Keratinocyte (primary cell): ENCODE data around the gene STX17. TPM values are rescaled to one million over a fixed set of nuclear protein-coding genes. Genes with fewer than 3 reads are reported as not detected.

Experiments used
- DNase-seq: peaks from one replicate; pipeline ENCODE4 v3.0.0-alpha.2; 2011; ENCODE audit warnings: low read depth, missing footprints, low spot score
- FAIRE-seq: peaks from 2 replicates; lab custom pipeline; 2011; peaks lifted over from hg19 to GRCh38; lab: Jason Lieb, UNC
- H2AFZ ChIP-seq: 2 replicates; pipeline ENCODE4 v1.6.0; 2012; ENCODE audit warnings: low read length, control low read depth, inconsistent platforms; ENCODE audit not compliant: control insufficient read depth
- H3K27ac ChIP-seq: 2 replicates; pipeline ENCODE4 v1.5.1; 2011; ENCODE audit warnings: low read length; ENCODE audit not compliant: control insufficient read depth, insufficient read depth
- H3K27me3 ChIP-seq: 3 replicates; pipeline ENCODE4 v1.6.0; 2011; ENCODE audit warnings: low read length; ENCODE audit not compliant: control insufficient read depth, insufficient read depth; ENCODE audit errors: extremely low read depth
- H3K36me3 ChIP-seq, 2 experiments: 2 replicates in 1 of 2; 3 replicates in 1 of 2; pipeline ENCODE4 v1.5.1; 2011; ENCODE audit warnings: low read length in 2 of 2, mild to moderate bottlenecking in 1 of 2; ENCODE audit not compliant: control insufficient read depth in 2 of 2, insufficient read depth in 2 of 2; ENCODE audit errors: extremely low read depth in 1 of 2
- H3K4me1 ChIP-seq: 3 replicates; pipeline ENCODE4 v1.5.1; 2011; ENCODE audit warnings: low read length; ENCODE audit not compliant: control insufficient read depth, insufficient read depth; ENCODE audit errors: extremely low read depth
- H3K4me2 ChIP-seq: 3 replicates; pipeline ENCODE4 v1.6.0; 2011; ENCODE audit warnings: low read depth, low read length; ENCODE audit not compliant: control insufficient read depth, insufficient read depth; ENCODE audit errors: extremely low read depth
- H3K4me3 ChIP-seq, 3 experiments: fragments of 200-600 bp in 1 of 3; sonication (generic) in 1 of 3; 2 replicates in 2 of 3; 3 replicates in 1 of 3; pipeline ENCODE4 v1.5.1; 2011 to 2016; ENCODE audit warnings: low read length in 3 of 3, mild to moderate bottlenecking in 3 of 3, control low read depth in 2 of 3, inconsistent platforms in 1 of 3, low read depth in 1 of 3, mixed read lengths in 1 of 3, mixed run types in 1 of 3, moderate library complexity in 1 of 3; ENCODE audit not compliant: control insufficient read depth in 2 of 3, insufficient read depth in 2 of 3; ENCODE audit errors: extremely low read depth in 1 of 3
- H3K79me2 ChIP-seq: 2 replicates; pipeline ENCODE4 v1.6.0; 2012; ENCODE audit warnings: low read length; ENCODE audit not compliant: control insufficient read depth, insufficient read depth
- H3K9ac ChIP-seq: 3 replicates; pipeline ENCODE4 v1.6.0; 2011; ENCODE audit warnings: low read length; ENCODE audit not compliant: control insufficient read depth, insufficient read depth; ENCODE audit errors: extremely low read depth
- H3K9me1 ChIP-seq: 3 replicates; pipeline ENCODE4 v1.6.0; 2011; ENCODE audit warnings: low read length; ENCODE audit not compliant: control insufficient read depth, insufficient read depth; ENCODE audit errors: extremely low read depth
- H3K9me3 ChIP-seq: 2 replicates; pipeline ENCODE4 v1.5.1; 2012; ENCODE audit warnings: low read depth, low read length; ENCODE audit not compliant: control insufficient read depth
- H4K20me1 ChIP-seq: 3 replicates; pipeline ENCODE4 v1.6.0; 2011; ENCODE audit warnings: low read length; ENCODE audit not compliant: control insufficient read depth, insufficient read depth; ENCODE audit errors: extremely low read depth
- EZH2 ChIP-seq: IDR thresholded peaks from one replicate; pipeline ENCODE4 v1.6.1; 2012; ENCODE audit warnings: inconsistent platforms, mild to moderate bottlenecking, low read length, moderate library complexity
- dilution Hi-C: fragments of 300-500 bp; cut with MboI; formaldehyde crosslinking; loops from one replicate; pipeline ENCODE4 v1.7.0; 2020; ENCODE audit warnings: low sequenced_read_pairs; ENCODE audit not compliant: extremely low pct_ligation_motif_present
- polyA plus RNA-seq, 5 experiments: library from polyadenylated mRNA; depleted of rRNA in 3 of 5; stranded (reverse) in 3 of 5; stranded (forward) in 1 of 5; unstranded in 1 of 5; fragments of >200 nt; gene quantifications; 1 replicate in 1 of 5; 2 replicates in 3 of 5; 3 replicates in 1 of 5; pipeline versions ENCODE4 v1.2.1 to v1.2.3, GENCODE V29; 2011 to 2012; ENCODE audit warnings: missing spikeins in 2 of 5, low read depth in 1 of 5, low replicate concordance in 1 of 5
- TF ChIP-seq, protein P1 (sequence below), 3 experiments: IDR thresholded peaks in 1 of 3; conservative IDR thresholded peaks in 1 of 3; optimal IDR thresholded peaks in 1 of 3; 2 replicates in 2 of 3; 3 replicates in 1 of 3; pipeline versions ENCODE3 to v1.5.1; 2011; ENCODE audit warnings: low read length in 3 of 3, mild to moderate bottlenecking in 3 of 3, moderate library complexity in 2 of 3, control low read depth in 1 of 3, inconsistent platforms in 1 of 3; ENCODE audit not compliant: insufficient read depth in 2 of 3; ENCODE audit errors: extremely low read depth in 1 of 3

The STX17 gene
- polyA plus RNA-seq, 1 donor (not counting 4 experiments of a cell fraction or from before 2014, with no cell fraction given), result 12.6 TPM

GRCh38 chr9:100011062-100011681, 104.7 kb downstream of the STX17 start:
- H3K4me1 ChIP-seq, result no peaks in the 10 kb centered on the region
- TF ChIP-seq EZH2, result no peak
- TF ChIP-seq, protein P1, sequence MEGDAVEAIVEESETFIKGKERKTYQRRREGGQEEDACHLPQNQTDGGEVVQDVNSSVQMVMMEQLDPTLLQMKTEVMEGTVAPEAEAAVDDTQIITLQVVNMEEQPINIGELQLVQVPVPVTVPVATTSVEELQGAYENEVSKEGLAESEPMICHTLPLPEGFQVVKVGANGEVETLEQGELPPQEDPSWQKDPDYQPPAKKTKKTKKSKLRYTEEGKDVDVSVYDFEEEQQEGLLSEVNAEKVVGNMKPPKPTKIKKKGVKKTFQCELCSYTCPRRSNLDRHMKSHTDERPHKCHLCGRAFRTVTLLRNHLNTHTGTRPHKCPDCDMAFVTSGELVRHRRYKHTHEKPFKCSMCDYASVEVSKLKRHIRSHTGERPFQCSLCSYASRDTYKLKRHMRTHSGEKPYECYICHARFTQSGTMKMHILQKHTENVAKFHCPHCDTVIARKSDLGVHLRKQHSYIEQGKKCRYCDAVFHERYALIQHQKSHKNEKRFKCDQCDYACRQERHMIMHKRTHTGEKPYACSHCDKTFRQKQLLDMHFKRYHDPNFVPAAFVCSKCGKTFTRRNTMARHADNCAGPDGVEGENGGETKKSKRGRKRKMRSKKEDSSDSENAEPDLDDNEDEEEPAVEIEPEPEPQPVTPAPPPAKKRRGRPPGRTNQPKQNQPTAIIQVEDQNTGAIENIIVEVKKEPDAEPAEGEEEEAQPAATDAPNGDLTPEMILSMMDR (optimal IDR thresholded peaks at IDR 0.05 in 1 of 3, IDR thresholded peaks at IDR 0.05 in 1 of 3, conservative IDR thresholded peaks at IDR 0.05 in 1 of 3; ENCODE audit: extremely low read depth in 1 of 3, insufficient read depth in 2 of 3, low read length in 3 of 3), result peak in 2 of 3 experiments; percentile 37 to 55
- no peak overlapping the region for H2AFZ ChIP-seq
- H4K20me1 ChIP-seq, result no peaks in the 10 kb centered on the region
- H3K4me3 ChIP-seq, result no peak overlapping the region
- no peak overlapping the region for H3K4me2 ChIP-seq
- no peak overlapping the region for H3K27ac ChIP-seq
- H3K36me3 ChIP-seq, result peaks cover 2 to 4% of the 10 kb centered on the region in 2 experiments
- dilution Hi-C loops, result no loop called here
- no peaks in the 10 kb centered on the region for H3K9me1 ChIP-seq
- H3K9me3 ChIP-seq, result no peaks in the 10 kb centered on the region
- DNase-seq, result peak; percentile 5
- peak; percentile 73 for FAIRE-seq
- no peak overlapping the region for H3K9ac ChIP-seq
- H3K27me3 ChIP-seq, result no peaks in the 10 kb centered on the region
- H3K79me2 ChIP-seq, result no peaks in the 10 kb centered on the region

GRCh38 chr9:100012279-100012678, 105.8 kb downstream of the STX17 start:
- H4K20me1 ChIP-seq, result no peaks in the 10 kb centered on the region
- no peak overlapping the region for H2AFZ ChIP-seq
- no peak overlapping the region for H3K4me3 ChIP-seq
- H3K27me3 ChIP-seq, result no peaks in the 10 kb centered on the region
- dilution Hi-C loops, result no loop called here
- H3K4me2 ChIP-seq, result no peak overlapping the region
- TF ChIP-seq, protein P1 (optimal IDR thresholded peaks at IDR 0.05 in 1 of 3, IDR thresholded peaks at IDR 0.05 in 1 of 3, conservative IDR thresholded peaks at IDR 0.05 in 1 of 3; ENCODE audit: extremely low read depth in 1 of 3, insufficient read depth in 2 of 3, low read length in 3 of 3), result no peak
- no peak for TF ChIP-seq EZH2
- FAIRE-seq (no peak), DNase-seq (no peak)
- H3K79me2 ChIP-seq, result no peaks in the 10 kb centered on the region
- peaks cover 2 to 4% of the 10 kb centered on the region in 2 experiments for H3K36me3 ChIP-seq
- H3K9ac ChIP-seq, result no peak overlapping the region
- no peak overlapping the region for H3K27ac ChIP-seq
- H3K9me3 ChIP-seq, result no peaks in the 10 kb centered on the region
- H3K4me1 ChIP-seq, result no peaks in the 10 kb centered on the region
- no peaks in the 10 kb centered on the region for H3K9me1 ChIP-seq
